ENCODE measurements around the gene PDZD2.

GRCh38 chr5:32157078-32157477 is 518.1 kb downstream of the PDZD2 start:
- TF ChIP-seq CTCF (conservative IDR thresholded peaks at IDR 0.05 in 1 of 2, IDR thresholded peaks at IDR 0.05 in 1 of 2; ENCODE audit: extremely low read depth in 1 of 2, insufficient read depth in 1 of 2, low read depth in 1 of 2, low read length in 2 of 2) (no peak), EZH2 (IDR thresholded peaks at IDR 0.05; ENCODE audit: borderline replicate concordance, low read length) (no peak)

Measured in mammary epithelial cell (primary cell).